ENCODE results near the gene DNAH10. TPM values are rescaled to one million over a fixed set of nuclear protein-coding genes. Genes with fewer than 3 reads are reported as not detected.

Gene DNAH10
- total RNA-seq, 1 donor from 2014 or later = 0.17 TPM

GRCh38 chr12:123982269-123982668 is 220.2 kb downstream of the DNAH10 start:
- H3K4me3 ChIP-seq (ENCODE audit: low read depth, low read length) = no peak overlapping the region
- TF ChIP-seq CTCF (conservative IDR thresholded peaks at IDR 0.05; ENCODE audit: low read depth, low read length) = no peak
- DNase-seq (ENCODE audit: low read depth) = no peak

GRCh38 chr12:123983822-123984485 is 221.9 kb downstream of the DNAH10 start:
- H3K4me3 ChIP-seq (ENCODE audit: low read depth, low read length) = no peak overlapping the region
- DNase-seq (ENCODE audit: low read depth) = no peak
- peak; percentile 86 for TF ChIP-seq CTCF (conservative IDR thresholded peaks at IDR 0.05; ENCODE audit: low read depth, low read length)

- no peak overlapping the region for H3K4me3 ChIP-seq (ENCODE audit: low read depth, low read length)
- DNase-seq (ENCODE audit: low read depth) = no peak
- no peak for TF ChIP-seq CTCF (conservative IDR thresholded peaks at IDR 0.05; ENCODE audit: low read depth, low read length)
Measured at GRCh38 chr12:123984903-123985302, 222.8 kb downstream of the DNAH10 start.

Other genes with a start within 250 kb of the DNAH10 start
- gene RILPL1, start 228.6 kb upstream of the DNAH10 start, total RNA-seq = 9.5 and 21.2 TPM in 2 replicates
- 139 and 186 TPM in 2 replicates for gene TMED2, start 177.7 kb upstream of the DNAH10 start, total RNA-seq
- 20.6 and 28.3 TPM in 2 replicates for gene DDX55, start 160.2 kb upstream of the DNAH10 start, total RNA-seq
- gene EIF2B1, start 128.6 kb upstream of the DNAH10 start, total RNA-seq = 88.8 and 135 TPM in 2 replicates
- 22.9 and 31.4 TPM in 2 replicates for gene GTF2H3, start 128.5 kb upstream of the DNAH10 start, total RNA-seq
- 9.5 and 9.9 TPM in 2 replicates for gene TCTN2, start 91.2 kb upstream of the DNAH10 start, total RNA-seq
- 12.6 and 21.8 TPM in 2 replicates for gene ATP6V0A2, start 49.9 kb upstream of the DNAH10 start, total RNA-seq
- gene CCDC92, start 210.5 kb downstream of the DNAH10 start, total RNA-seq = 13.5 and 25.9 TPM in 2 replicates
- 39.0 and 41.7 TPM in 2 replicates for gene ZNF664, start 210.9 kb downstream of the DNAH10 start, total RNA-seq

Data from epithelial cell of proximal tubule (primary cell).